Jurkat, Clone E6-1 (cell line): Measurements from ENCODE around the gene OXGR1.

Experiments
- DNase-seq: peaks from one replicate; pipeline ENCODE4 v3.0.0-alpha.2; 2011; ENCODE audit warnings: low read depth, low spot score
- H3K4me3 ChIP-seq: 2 replicates; pipeline ENCODE4 v1.5.1; 2011; ENCODE audit warnings: mild to moderate bottlenecking, low read length, control low read depth, moderate library complexity

Gene OXGR1

GRCh38 chr13:97011446-97012131, 17.3 kb upstream of the OXGR1 start:
- no peak overlapping the region for H3K4me3 ChIP-seq
- DNase-seq = no peak

- DNase-seq = no peak
- no peak overlapping the region for H3K4me3 ChIP-seq
Measured at GRCh38 chr13:97008643-97009042, 14.4 kb upstream of the OXGR1 start.

- no peak for DNase-seq
- H3K4me3 ChIP-seq = no peak overlapping the region
Measured at GRCh38 chr13:97005625-97006262, 11.5 kb upstream of the OXGR1 start.

GRCh38 chr13:97004886-97005285, 10.6 kb upstream of the OXGR1 start:
- H3K4me3 ChIP-seq = no peak overlapping the region
- no peak for DNase-seq

- no peak overlapping the region for H3K4me3 ChIP-seq
- no peak for DNase-seq
Measured at GRCh38 chr13:97004096-97004876, 10.0 kb upstream of the OXGR1 start.

- DNase-seq = no peak
- no peak overlapping the region for H3K4me3 ChIP-seq
Measured at GRCh38 chr13:97003071-97003470, 8.8 kb upstream of the OXGR1 start.

- no peak for DNase-seq
- H3K4me3 ChIP-seq = no peak overlapping the region
Measured at GRCh38 chr13:97002581-97002980, 8.3 kb upstream of the OXGR1 start.

- no peak for DNase-seq
- H3K4me3 ChIP-seq = no peak overlapping the region
Measured at GRCh38 chr13:97001636-97002035, 7.4 kb upstream of the OXGR1 start.

GRCh38 chr13:97000295-97000925, 6.1 kb upstream of the OXGR1 start:
- no peak for DNase-seq

GRCh38 chr13:96999091-96999490, 4.8 kb upstream of the OXGR1 start:
- H3K4me3 ChIP-seq = no peak overlapping the region
- DNase-seq = no peak

More at GRCh38 chr13:97000295-97000925, 6.1 kb upstream of the OXGR1 start:
- H3K4me3 ChIP-seq = no peak overlapping the region

- no peak overlapping the region for H3K4me3 ChIP-seq
- DNase-seq = no peak
Measured at GRCh38 chr13:96998051-96998450, 3.8 kb upstream of the OXGR1 start.

- H3K4me3 ChIP-seq = no peak overlapping the region
- DNase-seq = no peak
Measured at GRCh38 chr13:96996886-96997285, 2.6 kb upstream of the OXGR1 start.

GRCh38 chr13:96996107-96996506, 1.8 kb upstream of the OXGR1 start:
- H3K4me3 ChIP-seq = no peak overlapping the region
- DNase-seq = no peak

GRCh38 chr13:96994858-96995243, 575 bp upstream of the OXGR1 start:
- H3K4me3 ChIP-seq = no peak overlapping the region
- DNase-seq = no peak

- no peak for DNase-seq
- no peak overlapping the region for H3K4me3 ChIP-seq
Measured at GRCh38 chr13:96993634-96994016, 651 bp downstream of the OXGR1 start.

- DNase-seq = no peak
Measured at GRCh38 chr13:96992633-96993032, 1.6 kb downstream of the OXGR1 start.

GRCh38 chr13:96991072-96991471, 3.2 kb downstream of the OXGR1 start:
- DNase-seq = no peak

More at GRCh38 chr13:96992633-96993032, 1.6 kb downstream of the OXGR1 start:
- H3K4me3 ChIP-seq = no peak overlapping the region

GRCh38 chr13:96988441-96988840, 5.8 kb downstream of the OXGR1 start:
- DNase-seq = no peak
- no peak overlapping the region for H3K4me3 ChIP-seq

More at GRCh38 chr13:96991072-96991471, 3.2 kb downstream of the OXGR1 start:
- H3K4me3 ChIP-seq = no peak overlapping the region

GRCh38 chr13:96984051-96984508, 10.2 kb downstream of the OXGR1 start:
- DNase-seq = peak; percentile 70
- H3K4me3 ChIP-seq = peak overlapping the region; percentile 32

GRCh38 chr13:96982672-96983071, 11.6 kb downstream of the OXGR1 start:
- no peak overlapping the region for H3K4me3 ChIP-seq
- peak; percentile 28 for DNase-seq
